H1 (cell line): ENCODE data around the gene SLC24A3. TPM values are rescaled to one million over a fixed set of nuclear protein-coding genes. Genes with fewer than 3 reads are reported as not detected.

Experiments used
- CTCF ChIA-PET: fragments of 300-600 bp; sonication (Branson Sonifier 250); formaldehyde crosslinking; loops from one replicate; lab custom pipeline; 2021; ENCODE audit not compliant: partially characterized antibody; lab: Charles Lee
- POLR2A ChIA-PET: fragments of 300-600 bp; sonication (Branson Sonifier 250); formaldehyde crosslinking; loops from one replicate; lab custom pipeline; 2021; ENCODE audit warnings: inconsistent platforms; ENCODE audit not compliant: partially characterized antibody; lab: Charles Lee
- DNase-seq, 2 experiments: peaks; one replicate each; pipeline versions ENCODE4 v3.0.0 to v3.0.0-alpha.2; 2010 to 2022; ENCODE audit warnings: low spot score in 2 of 2, low read depth in 1 of 2, mixed read lengths in 1 of 2
- FAIRE-seq: peaks from 2 replicates; lab custom pipeline; 2011; peaks lifted over from hg19 to GRCh38; lab: Jason Lieb, UNC
- H2AFZ ChIP-seq: 2 replicates; pipeline ENCODE4 v1.8.1; 2012; ENCODE audit warnings: low read length, inconsistent platforms
- H2AK5ac ChIP-seq: 2 replicates; pipeline ENCODE4 v1.6.1; 2013; ENCODE audit warnings: low read depth, low read length
- H2BK120ac ChIP-seq: replicated peaks from 2 replicates; pipeline ENCODE3; 2013; ENCODE audit warnings: low read depth, low read length, inconsistent platforms
- H2BK12ac ChIP-seq: 2 replicates; pipeline ENCODE4 v1.6.1; 2013; ENCODE audit warnings: low read depth, low read length
- H2BK15ac ChIP-seq: 2 replicates; pipeline ENCODE4 v1.6.1; 2013; ENCODE audit warnings: low read length
- H2BK20ac ChIP-seq: 2 replicates; pipeline ENCODE4 v1.6.1; 2013; ENCODE audit warnings: low read length
- H2BK5ac ChIP-seq: 2 replicates; pipeline ENCODE4 v1.6.1; 2013; ENCODE audit warnings: low read depth, low read length
- H3K14ac ChIP-seq: 2 replicates; pipeline ENCODE4 v1.6.1; 2013; ENCODE audit warnings: inconsistent platforms; ENCODE audit not compliant: insufficient read length
- H3K18ac ChIP-seq: 2 replicates; pipeline ENCODE4 v1.6.1; 2013; ENCODE audit warnings: low read length; ENCODE audit errors: extremely low read depth
- H3K23ac ChIP-seq: 2 replicates; pipeline ENCODE4 v1.6.1; 2013; ENCODE audit warnings: inconsistent platforms; ENCODE audit not compliant: insufficient read length
- H3K23me2 ChIP-seq: 2 replicates; pipeline ENCODE4 v1.6.1; 2013; ENCODE audit warnings: low read depth, low read length
- H3K27ac ChIP-seq: 2 replicates; pipeline ENCODE4 v1.6.1; 2011; ENCODE audit warnings: low read depth, low read length, inconsistent platforms
- H3K27me3 ChIP-seq, 4 experiments: replicated peaks in 1 of 4; 1 replicate in 1 of 4; 2 replicates in 3 of 4; pipeline versions ENCODE4 v1.6.1 to v1.8.1; 2011 to 2013; ENCODE audit warnings: low read length in 3 of 4, mild to moderate bottlenecking in 3 of 4, inconsistent platforms in 2 of 4, mixed read lengths in 2 of 4, moderate library complexity in 1 of 4; ENCODE audit not compliant: control insufficient read depth in 3 of 4, insufficient read depth in 3 of 4; ENCODE audit errors: extremely low read depth in 1 of 4
- H3K36me3 ChIP-seq, 4 experiments: 2 replicates each; pipeline versions ENCODE4 v1.6.1 to v1.8.1; 2011 to 2013; ENCODE audit warnings: mild to moderate bottlenecking in 4 of 4, low read length in 3 of 4, moderate library complexity in 2 of 4, control low read depth in 1 of 4, inconsistent platforms in 1 of 4; ENCODE audit not compliant: insufficient read depth in 4 of 4, control insufficient read depth in 2 of 4
- H3K4ac ChIP-seq: replicated peaks from 2 replicates; pipeline ENCODE3; 2013; ENCODE audit warnings: low read length, low read depth, mixed read lengths, inconsistent platforms; ENCODE audit not compliant: insufficient read length
- H3K4me1 ChIP-seq, 4 experiments: replicated peaks in 1 of 4; 1 replicate in 1 of 4; 2 replicates in 3 of 4; pipeline versions ENCODE4 v1.6.1 to v1.8.1; 2011 to 2013; ENCODE audit warnings: low read length in 3 of 4, inconsistent platforms in 2 of 4, mixed read lengths in 1 of 4; ENCODE audit not compliant: insufficient read depth in 4 of 4, control insufficient read depth in 3 of 4
- H3K4me2 ChIP-seq, 2 experiments: 2 replicates each; pipeline versions ENCODE4 v1.6.1 to v1.8.1; 2011 to 2013; ENCODE audit warnings: low read depth in 2 of 2, low read length in 2 of 2, control low read depth in 1 of 2, inconsistent platforms in 1 of 2, mild to moderate bottlenecking in 1 of 2; ENCODE audit not compliant: insufficient read depth in 1 of 2
- H3K4me3 ChIP-seq, 4 experiments: fragments of 200-600, 300-600 bp in 1 of 4; sonication (generic), shearing (Covaris generic), sonication (Bioruptor Twin) in 1 of 4; 2 replicates each; pipeline versions ENCODE4 v1.5.1 to v1.8.1; 2011 to 2016; ENCODE audit warnings: low read length in 4 of 4, low read depth in 3 of 4, control low read depth in 2 of 4, inconsistent platforms in 2 of 4, mild to moderate bottlenecking in 2 of 4, mixed read lengths in 1 of 4, moderate library complexity in 1 of 4; ENCODE audit not compliant: insufficient read depth in 2 of 4; ENCODE audit errors: extremely low read depth in 1 of 4
- H3K56ac ChIP-seq: replicated peaks from 2 replicates; pipeline ENCODE3; 2013; ENCODE audit warnings: low read depth, mild to moderate bottlenecking, mixed read lengths, low read length, inconsistent platforms; ENCODE audit not compliant: insufficient read length
- H3K79me1 ChIP-seq: 2 replicates; pipeline ENCODE4 v1.6.1; 2013; ENCODE audit warnings: low read depth, low read length, control low read depth
- H3K79me2 ChIP-seq, 2 experiments: 2 replicates each; pipeline versions ENCODE4 v1.6.1 to v1.8.1; 2012 to 2013; ENCODE audit warnings: low read length in 2 of 2, mild to moderate bottlenecking in 2 of 2, inconsistent platforms in 1 of 2; ENCODE audit not compliant: insufficient read depth in 2 of 2, control insufficient read depth in 1 of 2
- H3K9ac ChIP-seq, 4 experiments: replicated peaks in 1 of 4; 1 replicate in 1 of 4; 2 replicates in 3 of 4; pipeline versions ENCODE4 v1.6.1 to v1.8.1; 2011 to 2013; ENCODE audit warnings: low read depth in 3 of 4, low read length in 3 of 4, control low read depth in 2 of 4, mild to moderate bottlenecking in 2 of 4, moderate library complexity in 2 of 4, inconsistent platforms in 1 of 4; ENCODE audit errors: extremely low read depth in 1 of 4
- H3K9me3 ChIP-seq, 2 experiments: 2 replicates each; pipeline versions ENCODE4 v1.6.1 to v1.8.1; 2012 to 2013; ENCODE audit warnings: mild to moderate bottlenecking in 2 of 2, moderate library complexity in 2 of 2, control low read depth in 1 of 2, inconsistent platforms in 1 of 2, low read depth in 1 of 2, low read length in 1 of 2, mixed read lengths in 1 of 2; ENCODE audit not compliant: insufficient read depth in 2 of 2
- H4K20me1 ChIP-seq, 2 experiments: replicated peaks in 1 of 2; 2 replicates each; pipeline versions ENCODE3 to v1.8.1; 2011 to 2013; ENCODE audit warnings: inconsistent platforms in 2 of 2, low read length in 2 of 2, mild to moderate bottlenecking in 1 of 2; ENCODE audit not compliant: insufficient read depth in 2 of 2, control insufficient read depth in 1 of 2
- H4K5ac ChIP-seq: 2 replicates; pipeline ENCODE4 v1.6.1; 2013; ENCODE audit warnings: low read length, low read depth, mixed read lengths, inconsistent platforms; ENCODE audit not compliant: insufficient read length
- H4K8ac ChIP-seq: 2 replicates; pipeline ENCODE4 v1.8.0; 2013; ENCODE audit warnings: mild to moderate bottlenecking, moderate library complexity, low read length, inconsistent platforms; ENCODE audit not compliant: insufficient read depth; ENCODE audit errors: extremely low read depth
- H4K91ac ChIP-seq: replicated peaks from 2 replicates; pipeline ENCODE3; 2013; ENCODE audit warnings: low read length, mixed read lengths, inconsistent platforms; ENCODE audit not compliant: insufficient read length
- SP4 ChIP-seq: IDR thresholded peaks from 2 replicates; pipeline ENCODE4 v1.6.1; 2012; ENCODE audit warnings: low read length, inconsistent platforms
- polyA plus RNA-seq, 7 experiments: library from polyadenylated mRNA; depleted of rRNA in 3 of 7; stranded (reverse) in 5 of 7; unstranded in 2 of 7; fragments of >200 nt in 5 of 7; fragments of 200-250 nt in 2 of 7; gene quantifications; 1 replicate in 5 of 7; 2 replicates in 1 of 7; 4 replicates in 1 of 7; pipeline versions ENCODE4 v1.2.1 to v1.2.3, GENCODE V29; 2011 to 2013; ENCODE audit warnings: missing spikeins in 2 of 7, mixed read lengths in 2 of 7
- total RNA-seq: library from RNA; stranded (reverse); fragmentation: NEBNext Ultra II Directional; extraction: Animal tissue kit (Norgen Biotek cat#: 25700); gene quantifications from 2 replicates; pipeline ENCODE4 v1.2.1, GENCODE V29; 2021

The SLC24A3 gene
- total and polyA plus RNA-seq, 2 of the 8 experiments (the other 6 are each of a cell fraction or from before 2014, with no cell fraction given) = 4.5 to 6.3 TPM

- Histone ChIP-seq H3K4ac (no peak overlapping the region), H4K91ac (no peak overlapping the region), H3K14ac (no peak overlapping the region), H2BK120ac (no peak overlapping the region), H3K4me1 (peaks cover 0 to 8% (median 2%) of the 10 kb centered on the region in 4 experiments; a peak in 3 of 7 replicates), H4K8ac (no peak overlapping the region), H4K5ac (no peak overlapping the region), H3K4me2 (no peak overlapping the region), H3K79me2 (no peaks in the 10 kb centered on the region), H3K27ac (no peak overlapping the region), H3K56ac (no peak overlapping the region), H2BK12ac (no peak overlapping the region), H2BK15ac (no peak overlapping the region), H3K18ac (no peak overlapping the region), H4K20me1 (no peaks in the 10 kb centered on the region), H3K23me2 (no peaks in the 10 kb centered on the region; the same call in 1 of the 2 replicates), H2BK20ac (no peak overlapping the region), H3K4me3 (no peak overlapping the region), H3K36me3 (no peaks in the 10 kb centered on the region), H3K9ac (no peak overlapping the region), H3K9me3 (no peaks in the 10 kb centered on the region), H3K27me3 (no peaks in the 10 kb centered on the region), H2BK5ac (no peak overlapping the region), H2AK5ac (no peak overlapping the region), H3K79me1 (no peaks in the 10 kb centered on the region), H2AFZ (no peak overlapping the region), H3K23ac (no peak overlapping the region)
- CTCF ChIA-PET = interaction anchor here (0.7 to 1.5 kb wide), 2 partner anchors 13 to 91 kb away, joined by 3 read pairs; no protein-coding TSS in a partner anchor
- DNase-seq (no peak), FAIRE-seq (no peak)
- POLR2A ChIA-PET = no interaction called here
- no peak for TF ChIP-seq SP4
These were observed 343.3 kb downstream of the SLC24A3 start for GRCh38 chr20:19555726-19556125.
